ENCODE measurements around the gene EPPIN.
"Not testable (repeated sequence)": the region's sequence is repeated elsewhere in the genome, so short reads cannot be mapped to it uniquely, and the experiment has no call there.

The EPPIN gene

DNA sequence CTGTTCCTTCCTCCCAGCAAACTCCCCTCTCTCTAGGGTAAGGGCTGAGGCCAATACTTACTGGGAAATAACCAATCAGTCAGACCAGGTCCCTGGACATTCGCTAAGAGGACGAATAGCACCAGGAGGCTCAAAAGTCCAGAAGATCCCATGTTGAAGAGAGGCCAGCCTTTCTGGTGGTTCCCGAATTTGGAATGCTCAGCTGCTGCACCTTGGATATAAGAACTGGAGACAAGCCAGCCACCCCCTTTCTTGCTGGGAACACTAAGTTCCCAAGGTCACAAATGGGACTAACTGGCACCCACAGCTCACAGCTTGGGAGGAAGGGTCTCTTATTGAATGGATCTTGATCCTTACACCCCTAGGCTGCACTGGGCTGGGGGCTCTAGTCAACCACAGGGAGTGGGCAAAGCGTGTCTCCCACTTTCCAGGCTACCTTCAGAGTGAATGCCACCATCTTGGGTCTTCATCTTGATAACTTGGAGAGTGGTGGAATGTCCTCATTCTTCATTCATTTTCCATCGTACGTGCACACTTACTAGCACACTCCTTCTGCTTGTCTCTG lies at the start of gene EPPIN:
EPPIN (minus strand) TSS at position 196 of the 565 bp plus-strand sequence; CDS start at position 152, 44 bp downstream.
- H3K27me3 Mint-ChIP-seq = peaks cover 28% of the 10 kb centered on the region
- H3K4me3 Mint-ChIP-seq = no peak within 1 kb of the TSS
- no peaks in the 10 kb centered on the region for H3K4me1 Mint-ChIP-seq (ENCODE audit: low read depth)
- H3K27ac Mint-ChIP-seq = no peak within 1 kb of the TSS
- no peaks in the 10 kb centered on the region for H3K36me3 Mint-ChIP-seq
- H3K9me3 Mint-ChIP-seq (ENCODE audit: low read depth) = no peaks in the 10 kb centered on the region

DNA sequence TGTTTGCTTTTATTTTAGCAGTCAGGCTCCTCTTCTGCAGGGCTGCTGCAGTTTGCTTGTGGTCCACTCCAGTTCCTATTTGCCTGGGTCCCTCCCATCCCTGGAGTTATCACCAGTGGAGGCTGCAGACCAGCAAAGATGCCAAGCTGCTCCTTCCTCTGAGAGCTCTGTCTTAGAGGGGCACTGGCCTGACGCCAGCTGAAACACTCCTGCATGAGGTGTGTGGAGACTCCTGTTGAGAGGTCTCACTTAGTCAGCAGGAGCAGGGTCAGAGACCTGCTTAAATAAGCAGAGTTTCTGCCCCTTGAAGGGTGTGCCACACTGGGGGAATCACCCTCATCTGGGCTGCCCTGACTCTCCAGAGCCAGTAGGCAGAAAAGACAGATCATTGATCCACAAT lies 48.0 kb upstream of the EPPIN start:
- Mint-ChIP-seq H3K27ac (no peak overlapping the region), H3K4me3 (no peak overlapping the region), H3K27me3 (peaks cover 31% of the 10 kb centered on the region), H3K36me3 (no peaks in the 10 kb centered on the region), H3K4me1 (ENCODE audit: low read depth) (no peaks in the 10 kb centered on the region), H3K9me3 (ENCODE audit: low read depth) (no peaks in the 10 kb centered on the region)

GRCh38 chr20:45593498-45593897 lies 46.3 kb upstream of the EPPIN start:
- no peaks in the 10 kb centered on the region for H3K4me1 Mint-ChIP-seq (ENCODE audit: low read depth)
- no peak overlapping the region for H3K4me3 Mint-ChIP-seq
- H3K27ac Mint-ChIP-seq = no peak overlapping the region
- H3K9me3 Mint-ChIP-seq (ENCODE audit: low read depth) = no peaks in the 10 kb centered on the region
- no peaks in the 10 kb centered on the region for H3K36me3 Mint-ChIP-seq
- H3K27me3 Mint-ChIP-seq = peaks cover 29% of the 10 kb centered on the region

DNA sequence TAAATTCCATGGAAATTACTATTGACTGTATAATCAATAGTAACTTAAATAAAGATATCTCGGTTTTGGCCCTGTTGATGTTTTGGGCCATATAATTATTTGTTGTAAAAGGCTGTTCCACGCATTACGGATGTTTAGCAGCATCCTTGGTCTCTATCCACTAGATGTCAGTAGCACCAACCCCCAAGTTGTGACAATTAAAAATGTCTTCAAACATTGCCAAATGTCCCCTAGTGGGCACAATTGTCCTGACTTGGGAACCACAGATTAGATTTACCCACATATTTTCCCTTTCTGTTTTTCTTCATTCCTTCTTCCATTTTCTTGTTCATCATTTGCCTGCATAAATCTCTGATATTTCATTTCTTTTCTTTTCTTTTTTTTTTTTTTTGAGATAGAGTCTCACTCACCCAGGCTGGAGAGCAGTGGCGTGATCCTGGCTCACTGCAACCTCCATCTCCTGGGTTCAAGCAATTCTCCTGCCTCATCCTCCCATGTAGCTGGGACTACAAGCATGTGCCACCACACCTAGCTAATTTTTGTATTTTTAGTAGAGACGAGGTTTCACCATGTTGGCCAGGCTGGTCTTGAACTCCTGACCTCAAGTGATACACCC lies 45.5 kb upstream of the EPPIN start:
- H3K4me3 Mint-ChIP-seq = no peak overlapping the region
- H3K27ac Mint-ChIP-seq = no peak overlapping the region
- H3K36me3 Mint-ChIP-seq = no peaks in the 10 kb centered on the region
- H3K27me3 Mint-ChIP-seq = peaks cover 28% of the 10 kb centered on the region
- H3K4me1 Mint-ChIP-seq (ENCODE audit: low read depth) = no peaks in the 10 kb centered on the region
- no peaks in the 10 kb centered on the region for H3K9me3 Mint-ChIP-seq (ENCODE audit: low read depth)

DNA sequence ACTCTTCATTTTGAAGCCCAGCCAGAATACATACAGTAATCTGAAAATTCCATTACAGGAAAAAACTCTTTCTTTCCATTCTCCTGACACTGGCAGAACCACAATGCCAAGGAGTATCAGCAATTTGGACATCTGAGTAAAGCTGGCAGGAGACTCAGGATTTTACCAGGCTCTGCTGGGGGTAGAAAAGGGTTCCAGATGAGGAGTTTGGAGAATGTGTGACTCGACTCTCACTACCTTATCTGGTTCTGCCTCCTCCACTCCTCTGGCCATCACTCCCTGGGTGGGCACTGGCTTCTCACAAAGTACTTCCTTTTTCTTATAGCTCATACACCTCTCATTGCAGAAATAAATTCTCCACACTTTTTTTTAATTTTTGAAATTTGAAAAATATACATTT lies 42.5 kb upstream of the EPPIN start:
- Mint-ChIP-seq H3K4me3 (no peak overlapping the region), H3K4me1 (ENCODE audit: low read depth) (no peaks in the 10 kb centered on the region), H3K36me3 (no peaks in the 10 kb centered on the region), H3K27ac (no peak overlapping the region), H3K27me3 (peaks cover 18% of the 10 kb centered on the region), H3K9me3 (ENCODE audit: low read depth) (no peaks in the 10 kb centered on the region)

GRCh38 chr20:45588800-45589199 lies 41.6 kb upstream of the EPPIN start:
- H3K9me3 Mint-ChIP-seq (ENCODE audit: low read depth) = no peaks in the 10 kb centered on the region
- H3K27ac Mint-ChIP-seq = no peak overlapping the region
- H3K4me1 Mint-ChIP-seq (ENCODE audit: low read depth) = no peaks in the 10 kb centered on the region
- H3K4me3 Mint-ChIP-seq = no peak overlapping the region
- peaks cover 12% of the 10 kb centered on the region for H3K27me3 Mint-ChIP-seq
- no peaks in the 10 kb centered on the region for H3K36me3 Mint-ChIP-seq

GRCh38 chr20:45585986-45586385 lies 38.8 kb upstream of the EPPIN start:
- H3K9me3 Mint-ChIP-seq (ENCODE audit: low read depth); H3K4me1 Mint-ChIP-seq (ENCODE audit: low read depth); H3K4me3 Mint-ChIP-seq; H3K27me3 Mint-ChIP-seq; H3K36me3 Mint-ChIP-seq; H3K27ac Mint-ChIP-seq: not testable (repeated sequence)

GRCh38 chr20:45584294-45584693 lies 37.1 kb upstream of the EPPIN start:
- not testable (repeated sequence) for H3K9me3 Mint-ChIP-seq (ENCODE audit: low read depth); H3K27me3 Mint-ChIP-seq; H3K4me3 Mint-ChIP-seq; H3K27ac Mint-ChIP-seq; H3K4me1 Mint-ChIP-seq (ENCODE audit: low read depth); H3K36me3 Mint-ChIP-seq

DNA sequence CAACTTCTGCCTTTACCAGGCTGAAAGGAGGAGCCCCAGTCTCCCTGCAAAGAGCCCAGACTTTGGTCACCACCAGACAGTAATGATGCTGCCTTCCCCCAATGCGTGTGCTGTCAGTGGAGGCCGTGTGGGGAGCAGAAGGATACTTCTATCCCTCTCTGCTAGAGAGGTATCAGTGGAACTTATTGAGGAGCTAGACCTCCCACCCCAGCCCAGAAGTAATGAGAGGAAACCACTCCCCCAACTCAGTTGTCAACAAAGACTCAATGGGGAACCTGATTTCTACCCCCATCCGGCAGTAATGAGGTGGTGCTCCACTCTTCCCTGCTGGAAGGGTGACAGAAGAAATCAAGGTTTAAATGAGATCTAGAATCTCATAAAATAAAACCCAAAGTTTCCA lies 36.3 kb upstream of the EPPIN start:
- no peak overlapping the region for H3K4me3 Mint-ChIP-seq

GRCh38 chr20:45581702-45582101 lies 34.5 kb upstream of the EPPIN start:
- Mint-ChIP-seq H3K9me3 (ENCODE audit: low read depth) (no peaks in the 10 kb centered on the region), H3K36me3 (no peaks in the 10 kb centered on the region), H3K27ac (no peak overlapping the region), H3K4me3 (no peak overlapping the region), H3K4me1 (ENCODE audit: low read depth) (no peaks in the 10 kb centered on the region), H3K27me3 (peaks cover 7% of the 10 kb centered on the region)

More for the DNA sequence above, 36.3 kb upstream of the EPPIN start:
- Mint-ChIP-seq H3K27ac (no peak overlapping the region), H3K27me3 (peaks cover 7% of the 10 kb centered on the region), H3K36me3 (no peaks in the 10 kb centered on the region), H3K9me3 (ENCODE audit: low read depth) (no peaks in the 10 kb centered on the region), H3K4me1 (ENCODE audit: low read depth) (no peaks in the 10 kb centered on the region)

DNA sequence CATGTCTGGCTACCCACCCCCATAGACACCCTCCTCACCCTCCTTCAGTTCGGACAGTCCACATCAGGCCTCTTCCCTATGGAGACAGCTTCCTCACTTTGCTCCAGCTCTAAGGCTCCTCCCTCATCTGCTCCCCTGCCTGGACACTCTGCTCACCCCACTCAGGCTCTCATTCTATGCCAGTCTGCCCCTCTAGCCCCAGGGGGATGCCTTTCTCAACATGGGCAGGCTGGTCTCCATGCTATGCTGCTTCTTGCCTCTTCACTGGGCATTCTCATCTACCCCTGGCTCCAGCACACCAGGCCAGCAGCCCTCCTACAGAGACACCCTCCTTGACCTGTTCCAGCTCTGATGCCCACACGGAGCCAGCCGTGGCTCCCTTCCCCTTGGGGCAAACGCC lies 32.0 kb upstream of the EPPIN start, which contains the start of gene WFDC8:
WFDC8 (minus strand) TSS at position 101 of the 400 bp plus-strand sequence; CDS start at position 64, 37 bp downstream.
- H3K27me3 Mint-ChIP-seq = peaks cover 10% of the 10 kb centered on the region
- no peak within 1 kb of the TSS for H3K4me3 Mint-ChIP-seq
- H3K36me3 Mint-ChIP-seq = no peaks in the 10 kb centered on the region
- no peak within 1 kb of the TSS for H3K27ac Mint-ChIP-seq
- H3K4me1 Mint-ChIP-seq (ENCODE audit: low read depth) = no peaks in the 10 kb centered on the region
- H3K9me3 Mint-ChIP-seq (ENCODE audit: low read depth) = no peaks in the 10 kb centered on the region

DNA sequence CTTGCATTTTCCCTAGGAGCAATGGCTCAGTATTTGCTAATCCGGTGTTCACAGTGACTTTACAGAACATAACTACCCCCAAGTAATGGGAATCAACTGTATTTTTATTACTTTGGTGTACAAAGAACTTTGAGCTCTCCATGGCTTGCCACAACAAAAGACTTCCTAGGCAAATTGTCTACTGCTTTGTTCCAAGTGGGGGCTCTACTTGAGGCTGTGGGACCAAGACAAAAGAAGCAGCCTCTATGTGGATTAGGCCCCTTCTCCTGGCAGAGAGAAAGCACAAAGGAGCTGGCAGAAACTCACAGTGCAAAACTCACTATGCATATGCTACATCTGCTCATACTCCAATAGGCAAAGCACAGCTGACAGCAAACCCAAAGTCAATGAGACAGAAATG lies 31.0 kb upstream of the EPPIN start:
- no peaks in the 10 kb centered on the region for H3K9me3 Mint-ChIP-seq (ENCODE audit: low read depth)
- no peak overlapping the region for H3K4me3 Mint-ChIP-seq
- no peak overlapping the region for H3K27ac Mint-ChIP-seq
- no peaks in the 10 kb centered on the region for H3K36me3 Mint-ChIP-seq
- peaks cover 7% of the 10 kb centered on the region for H3K27me3 Mint-ChIP-seq
- H3K4me1 Mint-ChIP-seq (ENCODE audit: low read depth) = no peaks in the 10 kb centered on the region

DNA sequence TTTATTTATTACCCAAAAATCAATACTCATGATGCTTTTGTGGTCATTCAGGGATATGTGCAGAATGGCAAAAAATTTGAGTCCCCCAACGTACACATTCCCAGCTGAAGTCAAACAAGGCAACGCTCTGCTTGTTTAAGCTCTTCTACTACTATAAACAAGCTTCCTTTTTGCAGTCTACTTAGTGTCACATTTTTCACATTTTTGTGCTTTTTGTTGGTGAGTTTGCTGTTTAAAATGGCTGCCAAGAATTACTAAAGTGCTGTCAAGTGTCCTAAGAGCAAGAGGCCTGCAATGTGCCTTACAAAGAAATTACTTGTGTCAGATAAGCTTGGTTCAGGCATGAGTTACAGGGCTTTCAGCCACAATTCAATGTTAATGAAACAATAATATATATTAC lies 29.8 kb upstream of the EPPIN start:
- Mint-ChIP-seq H3K27ac (no peak overlapping the region), H3K9me3 (ENCODE audit: low read depth) (no peaks in the 10 kb centered on the region), H3K4me1 (ENCODE audit: low read depth) (no peaks in the 10 kb centered on the region), H3K27me3 (peaks cover 2% of the 10 kb centered on the region), H3K36me3 (no peaks in the 10 kb centered on the region), H3K4me3 (no peak overlapping the region)

- no peaks in the 10 kb centered on the region for H3K36me3 Mint-ChIP-seq
These were observed 28.7 kb upstream of the EPPIN start for GRCh38 chr20:45575931-45576330.

DNA sequence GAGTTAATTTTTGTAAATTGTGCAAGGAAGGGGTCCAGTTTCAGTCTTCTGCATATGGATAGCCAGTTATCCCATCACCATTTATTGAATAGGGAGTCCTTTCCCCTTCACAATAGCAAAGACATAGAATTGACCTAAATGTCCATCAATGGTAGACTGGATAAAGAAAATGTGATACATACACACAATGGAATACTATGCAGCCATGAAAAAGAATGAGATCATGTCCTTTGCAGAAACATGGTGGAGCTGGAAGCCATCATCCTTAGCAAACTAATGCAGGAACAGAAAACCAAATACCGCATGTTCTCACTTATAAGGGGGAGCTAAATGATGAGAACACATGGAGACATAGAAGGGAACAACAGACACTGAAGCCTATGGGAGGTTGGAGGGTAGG lies 22.4 kb upstream of the EPPIN start:
- not testable (repeated sequence) for H3K36me3 Mint-ChIP-seq; H3K27me3 Mint-ChIP-seq; H3K27ac Mint-ChIP-seq; H3K9me3 Mint-ChIP-seq (ENCODE audit: low read depth); H3K4me3 Mint-ChIP-seq; H3K4me1 Mint-ChIP-seq (ENCODE audit: low read depth)

More at GRCh38 chr20:45575931-45576330, 28.7 kb upstream of the EPPIN start:
- Mint-ChIP-seq H3K27me3 (peaks cover 2% of the 10 kb centered on the region), H3K4me1 (ENCODE audit: low read depth) (no peaks in the 10 kb centered on the region), H3K9me3 (ENCODE audit: low read depth) (no peaks in the 10 kb centered on the region), H3K4me3 (no peak overlapping the region), H3K27ac (no peak overlapping the region)

DNA sequence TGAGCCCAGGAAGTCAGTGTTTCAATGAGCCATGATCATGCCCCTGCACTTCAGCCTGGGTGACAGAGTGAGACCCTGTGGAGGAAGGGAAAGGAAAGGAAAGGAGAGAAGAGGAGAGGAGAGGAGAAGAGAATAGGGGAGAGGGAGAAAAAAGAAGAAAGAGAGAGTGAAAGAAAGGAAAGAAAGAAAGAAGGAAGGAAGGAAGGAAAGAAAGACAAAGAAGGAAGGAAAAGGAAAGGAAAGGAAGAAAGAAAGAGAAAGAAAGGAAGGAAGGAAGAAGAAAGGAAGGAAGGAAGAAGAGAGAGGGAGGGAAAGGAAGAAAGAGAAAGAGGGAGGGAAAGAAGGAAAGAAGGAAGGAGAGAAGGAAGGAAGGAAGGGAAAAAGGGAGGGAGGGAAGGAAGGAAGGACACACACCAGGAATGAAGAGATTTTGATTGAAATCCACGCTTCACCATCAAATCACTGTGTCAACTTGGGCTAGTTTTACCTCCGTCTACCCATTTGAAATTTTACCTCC lies 17.6 kb upstream of the EPPIN start:
- H3K27me3 Mint-ChIP-seq = peaks cover 13% of the 10 kb centered on the region
- no peak overlapping the region for H3K4me3 Mint-ChIP-seq
- no peaks in the 10 kb centered on the region for H3K9me3 Mint-ChIP-seq (ENCODE audit: low read depth)
- no peaks in the 10 kb centered on the region for H3K36me3 Mint-ChIP-seq
- no peak overlapping the region for H3K27ac Mint-ChIP-seq
- no peaks in the 10 kb centered on the region for H3K4me1 Mint-ChIP-seq (ENCODE audit: low read depth)

Measured in activated naive CD8-positive, alpha-beta T cell (primary cell).